ENCODE data around the gene TIMMDC1.

Gene TIMMDC1

DNA sequence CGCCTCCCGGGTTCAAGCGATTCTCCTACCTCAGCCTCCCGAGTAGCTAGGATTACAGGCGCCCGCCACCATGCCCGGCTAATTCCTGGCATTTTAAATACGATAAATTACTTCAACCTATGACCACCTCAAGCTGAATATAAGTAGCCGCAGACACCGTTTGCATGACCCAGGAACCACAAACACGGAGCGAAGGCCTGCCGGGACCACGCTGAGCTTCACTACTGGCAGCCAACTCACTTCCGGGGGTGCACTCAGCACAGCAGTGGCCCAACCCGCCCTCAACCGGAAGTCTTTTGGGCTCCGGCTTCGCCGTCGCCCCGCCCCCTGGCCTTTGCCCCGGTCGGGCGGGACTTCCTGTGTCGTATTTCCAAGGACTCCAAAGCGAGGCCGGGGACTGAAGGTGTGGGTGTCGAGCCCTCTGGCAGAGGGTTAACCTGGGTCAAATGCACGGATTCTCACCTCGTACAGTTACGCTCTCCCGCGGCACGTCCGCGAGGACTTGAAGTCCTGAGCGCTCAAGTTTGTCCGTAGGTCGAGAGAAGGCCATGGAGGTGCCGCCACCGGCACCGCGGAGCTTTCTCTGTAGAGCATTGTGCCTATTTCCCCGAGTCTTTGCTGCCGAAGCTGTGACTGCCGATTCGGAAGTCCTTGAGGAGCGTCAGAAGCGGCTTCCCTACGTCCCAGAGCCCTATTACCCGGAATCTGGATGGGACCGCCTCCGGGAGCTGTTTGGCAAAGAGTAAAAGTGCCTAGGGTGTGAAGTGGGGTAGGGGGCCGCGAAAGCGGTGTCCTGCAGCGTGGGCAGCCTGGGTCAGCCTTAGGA lies at the start of gene TIMMDC1:
Gene TIMMDC1, plus strand, starts transcription at position 362 of the 826 bp plus-strand sequence. Its CDS starts 187 bp downstream, at position 549.
- DNase-seq (ENCODE audit: low read depth in 1 of 2, low spot score in 1 of 2), result peak; percentile 93 to 96

DNA sequence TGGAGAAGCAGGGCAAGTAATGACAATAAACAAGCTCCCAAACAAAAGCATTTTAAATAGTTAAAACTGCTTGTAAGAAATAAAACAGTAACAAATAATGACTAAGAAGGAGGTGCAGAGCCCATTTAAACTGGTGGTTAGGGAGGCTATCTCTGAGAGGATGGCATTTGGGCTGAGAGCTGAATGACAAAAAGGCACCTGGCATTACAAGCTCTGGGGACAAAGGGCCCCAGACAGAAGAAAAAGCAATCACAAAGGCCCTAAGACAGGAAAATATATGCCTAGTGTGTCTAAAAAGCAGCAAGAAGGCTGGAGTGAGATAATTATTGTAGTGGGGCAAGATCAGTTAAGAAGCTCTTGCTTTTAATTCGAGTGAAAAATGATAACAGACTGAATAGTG lies 44.5 kb upstream of the TIMMDC1 start:
- no peak for DNase-seq (ENCODE audit: low read depth in 1 of 2, low spot score in 1 of 2)

DNA sequence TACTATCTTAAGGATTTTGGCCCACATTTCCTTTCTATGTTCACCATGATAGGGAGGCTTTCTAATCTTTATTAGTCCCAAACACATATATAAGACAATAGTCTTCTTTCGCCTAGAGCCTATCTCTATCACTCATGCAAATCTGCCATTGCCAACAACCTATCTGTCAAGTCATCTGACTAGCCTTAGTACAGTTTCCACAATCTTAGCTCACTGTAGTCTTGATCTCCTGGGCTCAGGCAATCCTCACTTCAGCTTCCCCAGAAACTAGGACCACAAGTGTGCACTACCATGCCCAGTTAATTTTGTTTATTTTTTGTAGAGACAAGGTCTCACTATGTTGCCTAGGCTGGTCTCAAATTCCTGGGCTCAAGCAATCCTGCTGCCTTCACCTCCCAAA lies 41.9 kb upstream of the TIMMDC1 start:
- no peak for DNase-seq (ENCODE audit: low read depth in 1 of 2, low spot score in 1 of 2)

GRCh38 chr3:119457246-119457645 lies 41.1 kb upstream of the TIMMDC1 start:
- DNase-seq (ENCODE audit: low read depth in 1 of 2, low spot score in 1 of 2), result no peak

DNA sequence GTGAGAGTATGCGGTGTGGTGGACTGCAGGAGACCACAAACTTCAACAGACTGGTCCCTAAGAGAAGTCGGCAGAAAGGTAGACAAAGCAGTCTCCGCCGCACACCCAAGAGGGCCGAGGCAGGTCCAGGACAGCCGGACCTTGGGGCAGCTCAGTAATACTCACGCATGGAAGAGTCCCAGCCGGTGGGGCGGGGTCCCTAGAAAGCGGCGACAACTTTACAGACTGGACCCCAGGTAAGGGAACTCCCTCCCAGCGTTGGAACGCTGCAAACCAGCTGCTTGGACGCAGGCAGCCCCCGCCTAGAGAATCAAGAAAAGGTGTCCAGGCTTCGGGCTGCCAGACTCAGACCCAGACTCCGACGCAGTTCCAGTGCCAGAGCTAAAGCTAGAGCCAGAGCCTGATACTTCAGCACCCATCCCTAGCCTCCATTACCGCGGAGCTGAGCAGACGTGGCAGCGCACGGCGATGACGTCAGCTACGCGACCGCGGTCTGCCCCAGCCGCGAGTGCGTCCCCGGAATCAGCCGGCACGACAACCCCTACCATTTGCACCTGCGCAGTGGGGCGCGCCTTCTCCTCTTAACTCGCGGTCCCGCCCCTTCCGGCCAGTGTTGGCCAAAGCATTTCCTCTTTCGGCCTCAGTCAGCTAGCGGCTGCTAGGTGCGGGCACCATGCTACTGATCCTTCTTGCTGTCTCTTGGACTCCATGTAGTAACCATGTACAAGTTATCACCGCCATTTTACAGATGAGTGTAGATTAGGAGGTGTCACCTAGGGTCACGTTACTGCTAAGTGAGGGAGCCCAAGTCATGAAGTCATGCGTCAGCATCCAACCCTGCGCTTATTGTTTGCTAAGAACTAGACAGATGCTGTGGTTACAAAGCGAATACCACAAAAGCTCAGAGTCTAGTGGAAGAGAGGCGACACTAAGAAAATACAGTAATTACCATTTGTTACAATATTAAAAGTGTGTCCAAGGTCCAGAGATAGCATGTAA lies 34.9 kb upstream of the TIMMDC1 start, which contains the start of gene TMEM39A:
Gene TMEM39A, minus strand, starts transcription at position 445 of the 999 bp plus-strand sequence. CDS start 1,541 bp downstream, outside the sequence.
- peak; percentile 98 for DNase-seq (ENCODE audit: low read depth in 1 of 2, low spot score in 1 of 2)

DNA sequence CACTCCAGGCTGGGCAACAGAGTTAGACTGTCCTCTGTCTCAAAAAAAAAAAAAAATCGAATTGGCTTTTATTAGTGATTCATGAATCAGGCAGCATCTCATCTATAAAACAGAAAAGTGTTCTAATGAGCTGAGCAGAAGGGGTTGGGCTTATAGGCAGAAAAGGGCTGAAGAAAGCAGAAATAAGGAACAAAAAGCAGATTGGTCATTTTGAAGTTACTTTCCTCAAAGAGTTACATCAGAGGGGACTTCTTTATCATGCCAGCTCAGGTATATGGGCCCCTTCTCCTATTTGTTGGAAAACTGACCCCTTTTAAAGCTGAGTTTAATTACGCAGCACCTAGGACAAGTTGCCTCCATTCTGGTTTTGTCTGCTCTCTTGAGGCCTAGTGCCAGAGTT lies 30.3 kb upstream of the TIMMDC1 start:
- no peak for DNase-seq (ENCODE audit: low read depth in 1 of 2, low spot score in 1 of 2)

DNA sequence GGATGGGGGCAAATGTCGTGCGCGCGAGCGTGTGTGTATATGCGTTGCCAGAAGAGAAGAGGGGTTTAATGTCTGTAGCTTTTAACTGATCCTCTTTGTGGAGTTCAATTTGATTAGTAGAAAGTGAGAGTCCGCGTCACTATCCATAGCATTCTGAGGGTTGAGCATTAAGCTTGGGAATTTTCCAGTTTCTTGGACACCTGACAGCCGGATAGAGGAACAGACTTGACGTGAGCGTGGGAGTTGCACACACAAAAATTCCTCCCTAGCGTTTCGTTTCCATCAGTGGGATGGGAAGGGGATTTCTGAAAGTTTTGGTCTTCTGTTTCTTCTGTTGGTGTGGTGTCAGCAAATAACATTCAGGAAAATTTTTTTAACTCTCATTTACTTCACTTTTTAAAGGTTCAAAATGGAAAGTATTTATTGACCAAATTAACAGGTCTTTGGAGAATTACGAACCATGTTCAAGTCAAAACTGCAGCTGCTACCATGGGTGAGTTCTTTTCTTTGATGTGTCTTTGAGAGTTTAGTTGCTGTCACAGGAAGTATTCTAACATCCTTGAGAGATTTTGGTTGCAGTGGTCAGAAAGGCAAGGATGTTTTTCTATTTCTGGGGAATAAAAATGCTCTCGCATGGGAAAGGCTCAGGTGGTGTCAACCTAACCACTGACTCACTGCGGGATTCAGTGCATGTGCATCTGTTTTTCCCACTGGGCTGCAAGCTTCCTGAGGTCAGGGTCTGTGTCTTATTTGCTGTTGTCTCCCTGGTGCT lies 28.7 kb upstream of the TIMMDC1 start:
- DNase-seq (ENCODE audit: low read depth in 1 of 2, low spot score in 1 of 2), result no peak

DNA sequence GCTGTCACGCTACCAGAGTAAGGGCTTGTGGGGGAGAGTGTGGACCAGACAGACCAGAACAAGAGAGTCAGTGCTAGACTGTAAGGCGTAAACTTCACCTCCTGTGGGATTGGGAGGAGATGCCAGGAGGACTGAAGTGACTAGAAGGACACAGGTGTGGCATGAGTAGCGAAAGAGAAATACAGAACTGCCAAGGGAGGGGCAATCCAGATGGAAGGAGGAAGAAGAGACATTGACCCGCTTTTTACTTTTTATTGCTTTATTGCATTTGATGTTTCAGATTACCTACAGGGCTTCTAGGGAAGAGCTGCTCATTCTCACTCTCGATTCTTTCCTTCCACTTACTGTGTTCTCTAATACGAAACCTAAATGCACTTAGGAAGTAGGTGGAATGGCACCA lies 27.5 kb upstream of the TIMMDC1 start:
- no peak for DNase-seq (ENCODE audit: low read depth in 1 of 2, low spot score in 1 of 2)

DNA sequence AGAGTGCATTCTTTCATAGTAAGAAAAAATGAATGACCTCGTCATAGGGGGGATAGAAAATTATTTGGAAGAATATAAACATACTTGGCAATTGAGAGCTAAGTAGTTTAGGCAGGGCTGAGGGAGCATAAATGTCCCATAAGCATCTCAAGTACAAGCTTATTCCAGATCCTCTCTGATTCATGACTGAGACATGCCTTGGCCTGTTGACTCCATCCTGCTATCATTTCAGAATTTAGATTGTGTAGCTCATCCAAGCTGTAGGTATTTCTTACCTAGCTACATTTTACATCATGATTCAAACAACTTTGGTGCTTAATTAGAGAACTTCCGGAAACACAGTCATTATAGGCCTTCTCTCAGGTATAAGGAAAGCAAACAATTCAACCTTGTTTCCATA lies 17.3 kb upstream of the TIMMDC1 start:
- no peak for DNase-seq (ENCODE audit: low read depth in 1 of 2, low spot score in 1 of 2)

GRCh38 chr3:119483101-119483500 lies 15.2 kb upstream of the TIMMDC1 start:
- no peak for DNase-seq (ENCODE audit: low read depth in 1 of 2, low spot score in 1 of 2)

GRCh38 chr3:119485563-119485962 lies 12.8 kb upstream of the TIMMDC1 start:
- DNase-seq (ENCODE audit: low read depth in 1 of 2, low spot score in 1 of 2), result no peak

GRCh38 chr3:119490153-119490552 lies 8.2 kb upstream of the TIMMDC1 start:
- DNase-seq (ENCODE audit: low read depth in 1 of 2, low spot score in 1 of 2), result no peak

DNA sequence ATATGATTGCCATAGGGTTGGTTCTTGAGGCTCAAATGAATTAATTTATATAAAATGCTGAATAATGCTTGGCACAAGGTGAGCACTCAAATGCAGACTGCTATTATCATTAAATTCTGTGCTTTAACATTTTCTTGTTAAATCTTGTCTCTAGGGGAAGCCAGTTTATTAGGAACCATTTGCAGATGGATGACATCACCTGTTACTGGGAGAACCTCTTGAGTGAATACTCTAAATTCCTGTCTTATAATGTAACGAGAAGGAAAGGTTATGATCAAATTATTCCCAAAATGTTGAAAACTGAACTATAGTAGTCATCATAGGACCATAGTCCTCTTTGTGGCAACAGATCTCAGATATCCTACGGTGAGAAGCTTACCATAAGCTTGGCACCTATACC lies 6.2 kb upstream of the TIMMDC1 start:
- no peak for DNase-seq (ENCODE audit: low read depth in 1 of 2, low spot score in 1 of 2)

GRCh38 chr3:119492810-119493209 lies 5.5 kb upstream of the TIMMDC1 start:
- no peak for DNase-seq (ENCODE audit: low read depth in 1 of 2, low spot score in 1 of 2)

DNA sequence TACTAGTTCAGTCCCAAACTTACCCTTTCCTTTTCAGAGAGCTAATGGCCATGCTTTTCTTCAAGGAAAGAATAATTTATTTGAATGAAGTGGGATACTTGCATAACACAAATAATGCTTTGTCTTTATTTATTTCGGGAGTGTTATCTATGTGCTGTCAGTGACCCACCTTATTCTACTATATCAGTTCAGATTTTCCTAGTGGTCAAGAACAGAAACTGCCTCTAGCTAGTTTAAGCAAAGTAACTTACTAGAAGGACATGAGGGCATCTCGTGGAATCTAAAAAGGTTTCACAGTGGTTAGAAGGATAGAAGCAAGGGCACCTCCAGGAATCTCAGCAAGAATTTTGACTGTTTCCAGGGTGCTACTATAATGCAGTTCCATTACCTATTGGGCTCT lies 3.8 kb upstream of the TIMMDC1 start:
- DNase-seq (ENCODE audit: low read depth in 1 of 2, low spot score in 1 of 2), result no peak

- DNase-seq (ENCODE audit: low read depth in 1 of 2, low spot score in 1 of 2), result no peak
Observed at GRCh38 chr3:119497820-119498185, 544 bp upstream of the TIMMDC1 start.

DNA sequence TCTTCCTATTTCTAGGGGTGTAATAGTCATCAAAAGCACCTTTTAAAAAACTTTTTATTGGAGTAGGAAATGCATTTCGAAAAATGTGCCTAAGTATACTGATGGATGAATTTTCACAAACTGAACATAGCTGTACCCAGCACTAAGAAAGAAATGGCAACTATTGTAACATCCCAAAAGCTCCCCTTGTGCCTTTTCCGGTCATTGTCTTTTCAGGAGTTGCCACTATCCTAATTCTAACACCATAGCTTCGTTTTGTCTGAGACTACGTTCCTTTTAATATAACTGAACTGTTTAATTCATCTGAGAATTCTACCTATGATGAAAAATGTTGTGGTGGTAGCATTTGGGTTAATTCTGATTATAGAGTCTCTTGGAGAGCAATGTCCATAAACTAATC lies 1.9 kb downstream of the TIMMDC1 start:
- no peak for DNase-seq (ENCODE audit: low read depth in 1 of 2, low spot score in 1 of 2)

DNA sequence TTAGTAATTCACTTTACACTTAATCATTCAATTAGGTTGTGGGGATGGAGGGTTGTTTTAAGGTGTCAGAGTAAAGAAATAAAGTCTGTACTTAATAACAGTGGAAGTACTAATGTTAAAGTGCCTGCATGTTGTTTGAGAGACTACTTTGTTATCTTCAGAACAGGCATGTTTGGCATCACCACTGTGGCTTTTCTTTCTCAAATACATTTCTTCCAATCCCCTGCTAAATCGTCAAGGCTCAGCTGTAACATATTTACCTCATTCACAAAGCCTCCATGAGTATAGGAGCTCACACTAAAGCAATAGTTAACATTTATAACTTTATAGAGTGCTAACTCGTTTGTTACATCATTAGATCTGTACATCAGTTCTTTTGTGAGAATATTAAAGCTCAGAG lies 2.6 kb downstream of the TIMMDC1 start:
- DNase-seq (ENCODE audit: low read depth in 1 of 2, low spot score in 1 of 2), result no peak

DNA sequence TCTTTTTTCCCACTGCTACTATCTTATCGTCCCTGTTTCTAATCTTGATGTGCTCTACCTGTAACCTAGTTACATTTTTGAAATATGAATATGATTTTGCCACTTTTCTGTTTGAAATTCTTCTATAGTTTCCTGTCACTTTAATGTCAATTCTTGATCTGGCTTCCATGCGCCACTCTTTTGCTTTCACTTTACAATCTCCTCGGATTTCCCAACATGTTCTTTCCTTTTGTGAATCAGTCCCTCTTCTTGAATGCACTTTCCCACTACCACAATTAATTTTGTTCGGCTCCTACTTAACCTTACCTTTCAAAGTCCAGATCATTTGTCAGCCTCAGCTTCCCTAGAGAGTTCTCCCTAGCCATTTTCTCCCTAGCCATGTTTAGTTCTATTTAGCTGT lies 8.3 kb downstream of the TIMMDC1 start:
- DNase-seq (ENCODE audit: low read depth in 1 of 2, low spot score in 1 of 2), result no peak

DNA sequence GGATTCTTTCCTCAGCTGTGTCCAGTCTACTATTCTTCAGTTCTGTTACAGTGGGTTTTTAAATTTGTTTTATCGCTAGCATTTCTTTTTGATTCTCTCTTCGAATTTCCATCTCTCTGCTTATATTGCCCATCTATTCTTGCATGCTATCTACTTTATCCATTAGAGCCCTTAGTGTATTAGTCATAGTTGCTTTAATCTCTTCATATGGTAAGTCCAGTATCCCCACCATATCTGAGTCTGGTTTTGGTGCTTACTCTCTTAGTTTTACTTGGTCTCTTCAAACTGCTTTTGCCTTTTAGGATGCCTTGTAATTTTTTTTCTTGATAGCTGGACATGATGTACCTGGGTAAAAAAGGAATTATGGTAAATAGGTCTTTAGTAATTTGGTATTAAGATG lies 9.1 kb downstream of the TIMMDC1 start:
- DNase-seq (ENCODE audit: low read depth in 1 of 2, low spot score in 1 of 2), result no peak

DNA sequence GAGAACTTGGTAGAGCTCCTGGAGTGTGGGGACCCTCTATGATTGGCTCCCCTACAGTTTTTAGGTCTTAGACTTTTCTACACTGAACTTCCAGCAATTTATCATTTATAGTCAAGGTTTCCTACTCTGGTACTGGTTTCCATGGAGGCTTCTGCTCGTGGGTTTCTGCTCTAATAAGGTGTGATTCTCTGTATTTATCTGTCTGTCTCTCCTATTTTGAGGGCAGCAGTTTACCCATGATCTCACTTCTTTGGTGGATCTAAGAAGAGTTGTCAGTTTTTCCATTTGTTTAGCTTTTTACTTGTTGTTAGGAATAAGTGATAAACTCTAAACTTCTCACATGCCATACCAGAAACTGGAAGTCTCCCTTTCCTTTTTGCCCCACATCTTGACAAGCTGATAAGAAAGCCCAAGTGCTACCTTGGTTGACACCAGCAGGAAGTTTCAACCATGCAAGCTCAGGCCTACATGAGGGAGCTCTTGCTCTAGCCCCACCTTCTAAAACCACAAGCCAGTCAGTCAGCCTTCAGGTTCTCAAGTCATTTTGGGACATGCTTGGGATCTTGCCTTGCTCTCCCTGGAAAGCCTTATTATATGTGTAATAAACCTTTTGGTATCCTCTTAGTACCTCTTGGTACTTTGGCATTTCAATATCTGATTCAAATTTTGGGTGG lies 10.0 kb downstream of the TIMMDC1 start:
- peak in 1 of 2 donors; percentile 20 for DNase-seq (ENCODE audit: low read depth in 1 of 2, low spot score in 1 of 2)
